GM19324 (cell line): ENCODE measurements around the gene ZNF350.
"Not testable (repeated sequence)": the region's sequence is repeated elsewhere in the genome, so short reads cannot be mapped to it uniquely, and the experiment has no call there.

Experiments used
- ATAC-seq: cut with Tn5 transposase; IDR thresholded peaks from one replicate; pipeline ENCODE4 v1.9.1; 2021; ENCODE audit warnings: mild to moderate bottlenecking, moderate library complexity; ENCODE audit not compliant: unreplicated experiment, low FRiP score

The ZNF350 gene

DNA sequence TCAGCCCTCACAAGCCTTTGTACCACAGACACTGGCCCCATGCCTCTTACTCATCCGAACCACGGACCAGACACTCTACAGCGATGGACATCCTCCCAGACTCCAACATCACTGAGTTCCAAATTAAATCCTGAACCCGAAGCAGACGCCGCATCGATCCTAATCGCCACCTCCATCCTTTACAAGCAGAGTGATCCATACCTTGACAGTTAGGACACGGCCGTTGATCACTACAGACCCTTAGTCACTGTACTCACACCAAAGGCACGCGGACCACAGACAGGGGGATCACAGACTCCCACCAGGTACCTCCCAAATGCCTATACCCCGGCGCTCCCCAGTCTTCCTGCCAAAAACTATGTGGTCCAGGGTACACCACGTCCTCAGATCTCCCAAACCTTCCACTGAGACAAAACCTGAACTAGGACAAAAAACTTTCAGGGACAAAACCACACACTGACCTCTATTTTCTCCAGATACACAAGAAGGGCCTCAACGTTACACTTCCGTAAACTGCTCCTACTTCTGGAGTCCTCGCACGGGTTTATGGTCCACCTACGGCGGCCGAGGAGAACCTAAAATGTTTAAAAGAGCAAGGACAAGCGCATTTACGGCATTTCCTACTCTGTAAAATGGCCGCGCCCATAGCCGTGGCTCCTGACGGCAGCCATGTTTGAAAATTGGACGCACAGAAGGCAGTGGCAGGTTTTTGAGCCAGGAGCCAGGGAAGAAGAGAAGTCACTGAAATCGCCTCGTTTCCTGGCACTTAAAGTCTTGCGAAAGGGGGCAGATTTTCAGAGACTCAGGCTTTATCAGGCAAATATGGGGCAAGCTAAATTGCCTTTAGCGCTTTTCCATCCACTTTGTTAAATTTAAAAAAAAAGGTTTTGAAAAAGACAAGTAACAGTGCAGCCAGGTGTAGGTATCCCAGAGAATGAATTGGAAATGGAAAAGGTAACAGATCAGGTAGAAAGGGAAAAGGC is at the start of gene ZNF350:
TSS of gene ZNF350 (minus strand) at position 532 of the 983 bp plus-strand sequence. CDS start 12,480 bp downstream, outside the sequence.
- peak; percentile 96 for ATAC-seq

DNA sequence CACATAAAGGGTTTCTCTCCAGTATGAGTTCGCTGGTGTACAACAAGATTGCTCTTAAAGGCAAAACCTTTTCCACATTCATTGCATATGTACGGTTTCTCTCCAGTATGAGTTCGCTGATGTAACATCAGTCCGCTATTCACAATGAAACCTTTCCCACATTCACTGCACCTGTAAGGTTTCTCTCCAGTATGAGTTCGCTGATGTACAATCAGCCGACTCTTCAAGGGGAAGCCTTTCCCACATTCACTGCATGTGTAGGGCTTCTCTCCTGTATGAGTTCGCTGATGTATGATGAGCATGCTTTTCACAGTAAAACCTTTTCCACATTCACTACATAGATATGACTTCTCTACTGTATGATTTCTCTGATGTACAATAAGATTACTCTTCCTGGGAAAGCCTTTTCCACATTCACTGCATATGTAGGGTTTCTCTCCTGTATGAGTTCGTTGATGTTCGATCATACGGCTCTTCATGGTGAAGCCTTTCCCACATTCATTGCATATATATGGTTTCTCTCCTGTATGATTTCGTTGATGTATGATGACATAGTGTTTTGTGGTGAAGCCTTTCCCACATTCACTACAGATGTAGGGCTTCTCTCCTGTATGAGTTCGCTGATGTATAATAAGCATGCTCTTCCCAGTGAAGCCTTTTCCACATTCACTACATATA is 47.5 kb upstream of the ZNF350 start:
- no peak for ATAC-seq

DNA sequence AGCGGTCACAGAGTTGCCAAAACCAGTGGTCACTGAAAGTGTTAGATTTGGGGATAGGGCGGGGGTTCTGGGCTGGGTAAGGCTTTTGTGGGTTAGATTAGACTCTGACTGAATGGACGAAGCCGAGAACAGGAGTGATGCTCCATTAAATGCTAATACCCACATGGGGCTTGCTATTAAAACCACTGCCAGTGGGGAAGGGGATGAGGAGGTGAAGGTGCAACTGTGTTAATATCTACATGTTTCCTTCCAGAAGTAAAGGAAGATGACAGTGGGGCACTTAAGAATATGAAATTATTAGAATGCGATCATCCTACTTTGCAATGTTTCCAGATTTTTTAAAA is 42.1 kb upstream of the ZNF350 start:
- peak; percentile 28 for ATAC-seq

DNA sequence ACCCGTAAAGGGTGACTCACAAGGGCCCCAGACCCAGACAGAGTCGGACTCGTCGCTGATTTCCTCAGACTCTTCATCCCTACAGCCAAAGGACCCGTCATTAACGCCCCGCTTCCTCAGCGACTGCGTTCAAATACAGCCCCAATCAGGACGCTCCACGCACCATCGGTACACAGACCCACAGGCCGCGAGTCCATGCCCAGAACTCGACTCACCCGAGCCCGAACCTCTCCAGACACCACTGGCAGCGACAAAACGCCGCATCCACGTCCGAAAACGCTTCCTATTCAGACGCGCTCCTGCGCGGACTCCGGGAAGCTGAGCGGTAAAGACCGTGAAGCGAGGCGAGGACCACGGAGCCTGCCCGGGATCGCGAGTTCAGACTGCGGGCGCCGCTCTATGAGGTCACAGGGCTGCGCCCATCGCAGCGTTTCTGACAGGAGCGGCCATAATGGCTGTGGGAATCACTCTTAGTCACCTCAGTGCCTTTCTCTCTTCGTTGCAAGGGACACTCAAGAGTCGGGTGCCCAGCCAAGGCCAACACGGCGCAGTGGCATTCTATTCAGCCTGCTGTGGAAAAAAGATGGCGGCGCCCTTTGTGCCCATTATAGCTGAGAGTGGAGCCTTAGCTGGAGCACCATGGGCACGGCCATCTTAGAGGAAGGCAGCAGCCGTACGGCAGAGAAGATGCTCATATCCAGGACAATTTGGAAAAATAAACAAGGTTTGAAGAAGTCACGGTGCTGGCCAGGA is 41.6 kb upstream of the ZNF350 start, which contains the start of gene ZNF614:
TSS of gene ZNF614 (minus strand) at position 353 of the 753 bp plus-strand sequence. CDS start 2,634 bp downstream, outside the sequence.
- peak; percentile 92 for ATAC-seq

DNA sequence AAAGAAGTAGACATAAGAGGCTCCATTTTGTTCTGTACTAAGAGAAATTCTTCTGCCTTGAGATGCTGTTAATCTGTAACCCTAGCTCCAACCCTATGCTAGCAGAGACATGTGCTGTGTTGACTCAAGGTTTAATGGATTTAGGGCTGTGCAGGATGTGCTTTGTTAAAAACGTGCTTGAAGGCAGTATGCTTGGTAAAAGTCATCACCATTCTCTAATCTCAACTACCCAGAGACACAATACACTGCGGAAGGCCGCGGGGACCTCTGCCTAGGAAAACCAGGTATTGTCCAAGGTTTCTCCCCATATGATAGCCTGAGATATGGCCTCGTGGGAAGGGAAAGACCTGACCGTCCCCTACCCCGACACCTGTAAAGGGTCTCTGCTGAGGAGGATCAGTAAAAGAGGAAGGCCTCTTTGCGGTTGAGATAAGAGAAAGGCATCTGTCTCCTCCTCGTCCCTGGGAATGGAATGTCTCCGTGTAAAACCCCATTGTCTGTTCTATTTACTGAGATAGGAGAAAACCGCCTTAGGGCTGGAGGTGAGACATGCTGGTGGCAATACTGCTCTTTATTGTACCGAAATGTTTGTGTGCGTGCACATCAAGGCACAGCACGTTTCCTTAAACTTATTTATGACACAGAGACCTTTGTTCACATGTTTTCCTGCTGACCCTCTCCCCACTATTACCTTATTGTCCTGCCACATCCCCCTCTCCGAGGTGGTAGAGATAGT is 39.8 kb upstream of the ZNF350 start:
- ATAC-seq: not testable (repeated sequence)

DNA sequence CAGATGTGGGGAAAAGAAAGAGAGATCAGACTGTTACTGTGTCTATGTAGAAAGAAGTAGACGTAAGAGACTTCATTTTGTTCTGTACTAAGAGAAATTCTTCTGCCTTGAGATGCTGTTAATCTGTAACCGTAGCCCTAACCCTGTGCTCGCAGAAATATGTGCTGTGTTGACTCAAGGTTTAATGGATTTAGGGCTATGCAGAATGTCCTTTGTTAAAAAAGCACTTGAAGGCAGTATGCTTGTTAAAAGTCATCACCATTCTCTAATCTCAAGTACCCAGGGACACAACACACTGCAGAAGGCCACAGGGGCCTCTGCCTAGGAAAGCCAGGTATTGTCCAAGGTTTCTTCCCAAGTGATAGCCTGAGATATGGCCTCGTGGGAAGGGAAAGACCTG is 37.8 kb upstream of the ZNF350 start:
- not testable (repeated sequence) for ATAC-seq

DNA sequence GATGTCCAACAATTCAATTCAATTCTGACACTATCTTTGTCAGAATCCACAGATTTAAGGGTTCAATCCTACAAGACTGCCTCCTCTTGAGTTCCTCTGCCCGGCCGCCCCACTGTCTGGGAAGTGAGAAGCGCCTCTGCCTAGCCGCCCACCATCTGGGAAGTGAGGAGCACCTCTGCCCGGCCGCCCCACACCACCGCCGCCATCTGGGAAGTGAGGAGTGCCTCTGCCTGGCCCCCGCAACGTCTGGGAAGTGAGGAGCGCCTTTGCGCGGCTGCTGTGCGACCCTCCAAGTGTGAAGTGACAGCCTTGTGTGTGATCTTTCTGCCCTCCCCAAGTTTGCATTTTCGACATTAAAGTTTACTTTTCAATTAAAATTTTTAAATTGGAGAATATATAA is 35.6 kb upstream of the ZNF350 start:
- ATAC-seq: no peak

DNA sequence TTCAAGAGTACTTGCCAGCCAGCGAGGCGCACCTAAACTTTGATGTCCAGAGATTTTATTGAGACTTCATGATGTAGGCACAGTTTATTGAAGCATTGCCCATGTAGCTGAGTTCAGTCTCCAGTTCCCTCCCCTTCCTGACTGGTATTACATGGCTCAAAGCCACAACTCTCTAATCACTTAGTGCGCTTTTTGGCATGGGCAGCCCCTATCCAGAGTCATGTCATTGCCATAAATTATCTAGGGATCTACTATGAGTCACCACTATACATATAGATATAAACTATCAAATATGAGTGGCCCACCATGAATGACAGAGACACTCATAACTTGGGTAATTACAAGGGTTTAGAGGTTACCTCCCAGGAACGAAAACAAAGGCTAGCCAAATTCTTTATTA is 33.9 kb upstream of the ZNF350 start:
- ATAC-seq: no peak

DNA sequence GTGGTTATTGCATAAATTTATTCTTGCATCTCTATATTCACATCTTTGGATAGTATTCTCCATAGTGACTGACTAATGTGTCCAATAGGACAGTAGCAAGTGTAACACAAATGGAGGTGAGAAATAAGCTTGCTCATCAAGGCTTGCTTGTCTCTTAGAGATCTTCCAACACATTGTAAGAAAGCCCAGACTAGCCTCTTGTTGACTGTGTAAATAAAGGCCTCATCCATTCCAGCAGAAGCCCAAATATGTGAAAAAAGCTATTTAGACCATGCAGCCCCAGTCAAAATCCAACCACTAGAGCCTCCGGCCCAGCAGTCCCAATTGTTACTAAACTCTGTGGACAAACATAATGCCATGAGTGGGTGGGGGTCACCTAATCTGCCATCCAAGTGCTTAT is 24.0 kb upstream of the ZNF350 start:
- no peak for ATAC-seq

DNA sequence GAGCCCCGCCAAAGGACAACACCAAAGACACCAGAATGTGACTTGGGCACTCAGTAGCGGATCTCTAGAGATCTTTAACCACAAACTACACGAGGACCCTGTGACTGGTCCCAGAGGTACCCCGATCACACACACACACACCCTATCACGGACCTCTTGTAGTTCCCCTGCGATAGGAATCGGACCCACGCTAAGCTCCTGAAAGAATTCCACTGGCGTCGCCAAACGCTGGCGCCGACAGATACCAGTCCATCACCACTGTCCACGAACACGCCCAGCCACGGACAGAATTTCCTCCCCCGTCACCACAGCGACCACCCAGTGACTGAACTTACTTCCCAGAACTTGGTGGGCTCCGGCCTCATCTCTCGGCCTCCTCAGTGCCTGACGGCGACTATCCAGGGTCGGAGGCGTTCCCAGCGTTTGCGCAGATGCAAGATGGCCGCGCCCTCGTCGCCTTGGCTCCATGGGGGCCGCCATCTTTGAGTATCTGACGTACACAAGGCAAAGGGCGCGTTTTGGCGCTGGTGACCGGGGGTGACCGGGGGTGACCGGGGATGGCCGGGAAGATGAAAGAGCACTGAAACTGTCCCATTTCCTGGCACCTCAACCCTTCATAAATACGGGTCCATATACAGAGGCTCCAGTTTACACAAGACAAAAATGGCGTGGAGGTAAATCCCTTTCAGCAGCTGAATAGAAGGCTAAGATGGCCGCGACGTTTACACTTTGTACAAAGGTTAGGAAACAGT is 21.3 kb upstream of the ZNF350 start, which contains the start of gene ZNF615:
TSS of gene ZNF615 (minus strand) at position 406 of the 752 bp plus-strand sequence. CDS start 4,500 bp downstream, outside the sequence.
- peak; percentile 93 for ATAC-seq

DNA sequence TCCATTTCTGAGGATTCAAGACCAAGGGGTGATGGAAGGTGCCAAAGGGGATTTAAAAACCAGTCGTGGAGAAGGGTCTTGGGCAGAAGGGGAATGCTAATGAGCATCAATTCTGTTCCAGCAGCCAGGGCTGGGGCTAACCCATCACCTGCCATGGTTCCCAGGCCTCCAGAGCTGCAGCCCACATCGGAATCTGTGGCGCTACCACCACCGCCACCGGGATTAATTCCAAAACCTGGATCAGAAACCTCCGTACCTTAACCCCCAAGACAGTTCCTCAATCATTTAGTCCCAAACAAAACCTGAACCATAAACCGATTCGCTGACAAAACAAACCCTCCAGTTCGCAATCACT is 20.8 kb upstream of the ZNF350 start:
- no peak for ATAC-seq

DNA sequence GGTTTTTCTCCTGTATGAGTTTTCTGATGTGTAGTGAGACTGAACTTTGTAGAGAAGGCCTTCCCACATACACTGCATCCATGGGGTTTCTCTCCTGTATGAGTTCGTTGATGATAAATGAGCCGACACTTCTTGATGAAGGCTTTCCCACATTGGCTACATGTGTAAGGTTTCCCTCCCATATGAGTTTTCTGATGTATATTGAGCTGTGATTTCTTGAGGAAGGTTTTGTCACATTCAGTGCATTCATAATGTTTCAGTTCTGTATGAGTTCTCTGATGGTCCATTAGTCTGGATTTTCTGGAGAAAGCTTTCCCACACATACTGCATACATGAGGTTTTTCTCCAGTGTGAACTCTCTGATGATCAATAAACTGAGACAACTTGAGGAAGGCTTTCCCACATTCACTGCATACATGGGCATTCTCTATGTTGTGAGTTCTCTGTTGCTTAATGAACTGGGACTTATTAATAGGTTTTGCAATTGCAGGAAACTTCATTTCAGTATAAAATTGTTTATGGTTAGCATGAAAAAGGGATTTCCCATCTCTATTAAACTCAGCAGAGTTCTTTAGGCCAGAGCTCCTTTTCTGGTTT is 7.5 kb upstream of the ZNF350 start:
- ATAC-seq: no peak

DNA sequence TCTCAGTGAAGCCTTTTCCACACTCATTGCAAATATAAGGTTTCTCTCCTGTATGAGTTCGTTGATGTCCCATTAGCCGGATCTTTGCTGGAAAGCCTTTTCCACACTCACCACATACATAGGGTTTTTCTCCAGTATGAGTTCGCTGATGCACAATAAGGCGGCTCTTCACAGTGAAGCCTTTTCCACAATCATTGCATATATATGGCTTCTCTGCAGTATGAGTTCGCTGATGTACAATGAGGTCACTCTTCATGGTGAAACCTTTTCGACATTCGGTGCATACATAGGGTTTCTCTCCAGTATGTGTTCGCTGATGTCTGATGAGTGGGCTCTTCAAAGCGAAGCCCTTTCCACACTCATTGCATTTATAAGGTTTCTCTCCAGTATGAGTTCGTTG is 6.8 kb upstream of the ZNF350 start:
- ATAC-seq: no peak

DNA sequence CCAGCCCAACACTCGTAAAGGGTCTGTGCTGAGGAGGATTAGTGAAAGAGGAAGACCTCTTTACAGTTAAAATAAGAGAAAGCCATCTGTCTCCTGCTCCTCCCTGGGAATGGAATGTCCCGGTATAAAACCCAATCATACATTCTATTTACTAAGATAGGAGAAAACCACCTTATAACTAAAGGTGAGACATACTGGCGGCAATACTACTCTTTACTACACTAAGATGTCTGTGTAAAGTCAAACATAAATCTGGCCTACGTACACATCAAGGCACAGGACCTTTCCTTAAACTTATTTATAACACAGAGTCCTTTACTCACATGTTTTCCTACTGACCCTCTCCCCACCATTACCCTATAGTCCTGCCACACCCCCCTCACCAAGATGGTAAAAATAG is 3.3 kb downstream of the ZNF350 start:
- no peak for ATAC-seq

DNA sequence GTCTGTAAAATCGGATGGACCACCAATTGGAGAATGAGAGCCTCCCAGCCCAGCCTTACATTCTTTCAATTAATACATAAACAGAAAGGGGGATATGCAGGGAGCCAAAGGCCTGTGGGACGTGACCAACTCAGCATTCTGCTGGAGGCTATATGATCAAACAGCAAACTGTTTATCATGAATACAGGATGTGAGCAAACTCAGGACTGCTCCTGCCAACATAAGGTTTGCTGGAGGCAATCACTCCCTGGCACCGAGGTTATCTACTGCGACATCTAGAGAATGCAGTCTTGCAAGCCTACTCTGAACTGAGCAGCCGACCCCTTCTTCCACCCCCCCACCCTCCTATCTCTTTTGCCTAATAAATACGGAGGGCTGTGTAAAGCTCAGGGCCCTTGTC is 5.7 kb downstream of the ZNF350 start:
- not testable (repeated sequence) for ATAC-seq

DNA sequence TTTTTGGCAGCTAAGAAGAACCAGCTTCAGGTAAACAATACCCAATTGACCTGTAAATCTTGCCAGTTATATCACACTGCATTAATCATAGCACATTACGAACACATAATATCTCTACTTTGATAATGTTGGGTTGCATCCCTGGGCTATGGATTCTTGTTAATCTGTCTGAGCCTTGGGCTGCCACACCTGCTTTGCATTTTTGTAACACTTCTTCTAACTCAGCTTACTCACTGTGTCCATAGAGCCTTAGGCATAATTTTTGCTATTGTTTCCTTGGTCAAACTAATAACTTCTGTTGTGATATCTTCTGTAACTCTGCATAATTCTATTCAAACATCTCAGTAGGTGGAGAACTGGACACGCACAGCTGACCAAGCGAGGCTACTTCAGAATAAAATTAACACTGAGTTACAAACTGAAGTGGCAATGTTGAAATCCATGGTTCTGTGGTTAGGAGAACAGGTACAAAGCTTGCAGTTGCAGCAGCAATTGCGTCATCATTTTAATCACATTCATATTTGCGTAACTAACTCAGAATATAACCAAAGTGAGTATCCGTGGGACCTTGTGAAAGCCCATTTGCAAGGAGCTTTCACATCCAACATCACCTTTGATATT is 6.4 kb downstream of the ZNF350 start:
- no peak for ATAC-seq

DNA sequence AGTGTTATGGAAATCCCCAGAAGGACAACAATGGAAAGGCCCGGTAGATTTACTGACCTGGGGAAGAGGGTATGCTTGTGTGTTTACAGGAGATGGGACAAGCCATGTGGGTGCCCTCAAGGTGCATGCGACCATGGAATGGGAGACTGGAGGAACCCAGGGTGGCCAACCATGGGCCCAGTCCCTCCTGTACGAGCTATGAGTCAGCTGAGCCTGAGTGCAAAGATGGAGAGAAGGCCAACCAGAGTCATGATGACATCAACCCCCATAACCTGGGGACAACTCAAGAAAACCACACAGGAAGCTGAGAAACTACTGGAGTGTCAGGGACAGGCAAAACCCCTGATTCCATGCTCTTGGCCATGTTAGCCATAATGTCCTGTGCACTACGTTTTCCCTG is 7.8 kb downstream of the ZNF350 start:
- no peak for ATAC-seq

DNA sequence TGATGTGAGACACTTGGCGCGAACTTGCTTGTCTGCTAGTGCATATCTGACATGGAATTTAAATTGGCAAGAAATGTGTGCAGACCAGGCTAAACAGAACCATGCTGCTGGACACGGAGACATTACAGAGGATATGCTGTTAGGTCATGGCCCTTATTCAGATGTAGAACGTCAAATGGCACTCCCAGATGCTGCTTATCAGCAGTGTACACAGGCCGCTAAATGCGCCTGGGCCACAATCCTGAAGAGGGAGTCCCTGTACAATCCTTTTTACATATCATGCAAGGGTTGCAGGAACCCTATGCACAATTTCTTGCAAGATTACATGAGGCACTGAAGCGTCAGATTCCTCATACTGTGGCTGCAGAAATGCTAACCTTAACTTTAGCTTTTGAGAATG is 9.3 kb downstream of the ZNF350 start:
- ATAC-seq: no peak

DNA sequence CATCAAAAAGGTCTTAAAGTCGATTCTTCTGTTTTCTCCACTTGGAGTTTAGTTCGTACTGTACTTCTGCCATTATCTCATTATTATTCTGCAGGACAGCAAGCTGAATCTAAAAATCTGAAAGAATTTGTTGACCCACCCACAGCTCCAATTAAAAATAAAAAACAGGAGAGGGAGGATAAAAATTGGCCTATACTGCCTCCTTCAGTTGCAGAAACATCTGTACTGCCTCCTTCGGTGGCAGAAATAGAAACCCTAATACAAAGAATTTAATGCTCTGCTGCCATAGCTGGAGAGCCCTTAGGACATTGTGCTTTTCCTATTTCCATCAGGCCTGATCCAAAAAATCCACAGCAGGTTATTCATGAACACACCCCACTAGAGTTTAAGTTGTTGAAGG is 9.8 kb downstream of the ZNF350 start:
- no peak for ATAC-seq
